ENCODE measurements around the gene CYP19A1.

Gene CYP19A1

GRCh38 chr15:51237816-51238215, 100.6 kb downstream of the CYP19A1 start:
- no peak overlapping the region for H3K27ac ChIP-seq (ENCODE audit: poor library complexity, severe bottlenecking)
- H3K36me3 ChIP-seq (ENCODE audit: low read depth), result no peaks in the 10 kb centered on the region
- no peak overlapping the region for H3K4me3 ChIP-seq (ENCODE audit: severe bottlenecking)
- DNase-seq (ENCODE audit: low spot score) (no peak), ATAC-seq (ENCODE audit: low read depth) (peak; percentile 72)
- H3K9me3 ChIP-seq (ENCODE audit: severe bottlenecking), result no peaks in the 10 kb centered on the region
- H3K4me1 ChIP-seq (ENCODE audit: insufficient read depth, poor library complexity, severe bottlenecking), result no peaks in the 10 kb centered on the region
- no peak for TF ChIP-seq CTCF (IDR thresholded peaks at IDR 0.05; ENCODE audit: poor library complexity, severe bottlenecking)
- peaks cover 17% of the 10 kb centered on the region for H3K27me3 ChIP-seq (ENCODE audit: insufficient read depth, poor library complexity, severe bottlenecking)

- no peaks in the 10 kb centered on the region for H3K36me3 ChIP-seq (ENCODE audit: low read depth)
- DNase-seq (ENCODE audit: low spot score) (no peak), ATAC-seq (ENCODE audit: low read depth) (no peak)
- no peak for TF ChIP-seq CTCF (IDR thresholded peaks at IDR 0.05; ENCODE audit: poor library complexity, severe bottlenecking)
- H3K9me3 ChIP-seq (ENCODE audit: severe bottlenecking), result no peaks in the 10 kb centered on the region
- H3K27me3 ChIP-seq (ENCODE audit: insufficient read depth, poor library complexity, severe bottlenecking), result peaks cover 17% of the 10 kb centered on the region
- no peak overlapping the region for H3K27ac ChIP-seq (ENCODE audit: poor library complexity, severe bottlenecking)
- no peaks in the 10 kb centered on the region for H3K4me1 ChIP-seq (ENCODE audit: insufficient read depth, poor library complexity, severe bottlenecking)
- H3K4me3 ChIP-seq (ENCODE audit: severe bottlenecking), result no peak overlapping the region
These were observed 104.0 kb downstream of the CYP19A1 start for GRCh38 chr15:51234176-51234927.

GRCh38 chr15:51232581-51232980, 105.8 kb downstream of the CYP19A1 start:
- no peak for ATAC-seq (ENCODE audit: low read depth)
- TF ChIP-seq CTCF (IDR thresholded peaks at IDR 0.05; ENCODE audit: poor library complexity, severe bottlenecking), result no peak
- DNase-seq (ENCODE audit: low spot score), result no peak
- Histone ChIP-seq H3K36me3 (ENCODE audit: low read depth) (no peaks in the 10 kb centered on the region), H3K4me1 (ENCODE audit: insufficient read depth, poor library complexity, severe bottlenecking) (peaks cover 13% of the 10 kb centered on the region), H3K4me3 (ENCODE audit: severe bottlenecking) (no peak overlapping the region), H3K27ac (ENCODE audit: poor library complexity, severe bottlenecking) (no peak overlapping the region), H3K27me3 (ENCODE audit: insufficient read depth, poor library complexity, severe bottlenecking) (peaks cover 17% of the 10 kb centered on the region), H3K9me3 (ENCODE audit: severe bottlenecking) (no peaks in the 10 kb centered on the region)

GRCh38 chr15:51229907-51230330, 108.5 kb downstream of the CYP19A1 start:
- no peak overlapping the region for H3K4me3 ChIP-seq (ENCODE audit: severe bottlenecking)
- peaks cover 13% of the 10 kb centered on the region for H3K4me1 ChIP-seq (ENCODE audit: insufficient read depth, poor library complexity, severe bottlenecking)
- TF ChIP-seq CTCF (IDR thresholded peaks at IDR 0.05; ENCODE audit: poor library complexity, severe bottlenecking), result peak; percentile 68
- no peak overlapping the region for H3K27ac ChIP-seq (ENCODE audit: poor library complexity, severe bottlenecking)
- H3K27me3 ChIP-seq (ENCODE audit: insufficient read depth, poor library complexity, severe bottlenecking), result no peaks in the 10 kb centered on the region
- no peaks in the 10 kb centered on the region for H3K36me3 ChIP-seq (ENCODE audit: low read depth)
- DNase-seq (ENCODE audit: low spot score), result no peak
- peak; percentile 40; the same call in 2 of the 3 replicates for ATAC-seq (ENCODE audit: low read depth)
- H3K9me3 ChIP-seq (ENCODE audit: severe bottlenecking), result no peaks in the 10 kb centered on the region

Data from RWPE2 (cell line).